Colon (tissue), 2 donors: Measurements from ENCODE around the gene NPR2.

Source experiments
- FAIRE-seq: peaks from 2 replicates; lab custom pipeline; 2012; peaks lifted over from hg19 to GRCh38; lab: Jason Lieb, UNC
- donor health status: control.
- donor health status: control.

Gene NPR2

GRCh38 chr9:35832814-35833213 is 41.4 kb downstream of the NPR2 start:
- FAIRE-seq, result no peak

- no peak for FAIRE-seq
These were observed 43.1 kb downstream of the NPR2 start for GRCh38 chr9:35834260-35835215.

DNA sequence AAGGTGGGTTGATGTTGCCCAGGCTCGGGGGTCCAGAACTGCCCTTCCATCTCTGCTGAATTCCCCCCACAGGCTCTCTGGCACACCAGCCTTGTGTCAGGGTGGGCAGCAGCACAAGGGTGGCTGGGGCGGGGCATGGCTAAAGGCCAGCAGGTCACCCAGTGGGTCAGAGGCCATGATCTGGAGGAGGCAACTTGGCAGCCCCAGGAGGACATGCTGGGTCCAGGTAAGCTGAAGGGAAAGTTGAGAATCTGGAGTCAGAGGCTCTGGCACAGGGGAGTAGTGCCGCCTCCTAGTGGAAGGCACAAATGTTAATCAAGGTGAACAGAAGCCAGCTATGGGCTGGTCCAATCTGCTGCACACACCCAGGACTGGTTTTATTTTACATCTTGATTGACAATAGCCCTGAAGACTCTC is 43.8 kb downstream of the NPR2 start:
- FAIRE-seq, result no peak

GRCh38 chr9:35835766-35836165 is 44.4 kb downstream of the NPR2 start:
- FAIRE-seq, result no peak

GRCh38 chr9:35836595-35836994 is 45.2 kb downstream of the NPR2 start:
- FAIRE-seq, result no peak

GRCh38 chr9:35839926-35840325 is 48.5 kb downstream of the NPR2 start:
- FAIRE-seq, result no peak

DNA sequence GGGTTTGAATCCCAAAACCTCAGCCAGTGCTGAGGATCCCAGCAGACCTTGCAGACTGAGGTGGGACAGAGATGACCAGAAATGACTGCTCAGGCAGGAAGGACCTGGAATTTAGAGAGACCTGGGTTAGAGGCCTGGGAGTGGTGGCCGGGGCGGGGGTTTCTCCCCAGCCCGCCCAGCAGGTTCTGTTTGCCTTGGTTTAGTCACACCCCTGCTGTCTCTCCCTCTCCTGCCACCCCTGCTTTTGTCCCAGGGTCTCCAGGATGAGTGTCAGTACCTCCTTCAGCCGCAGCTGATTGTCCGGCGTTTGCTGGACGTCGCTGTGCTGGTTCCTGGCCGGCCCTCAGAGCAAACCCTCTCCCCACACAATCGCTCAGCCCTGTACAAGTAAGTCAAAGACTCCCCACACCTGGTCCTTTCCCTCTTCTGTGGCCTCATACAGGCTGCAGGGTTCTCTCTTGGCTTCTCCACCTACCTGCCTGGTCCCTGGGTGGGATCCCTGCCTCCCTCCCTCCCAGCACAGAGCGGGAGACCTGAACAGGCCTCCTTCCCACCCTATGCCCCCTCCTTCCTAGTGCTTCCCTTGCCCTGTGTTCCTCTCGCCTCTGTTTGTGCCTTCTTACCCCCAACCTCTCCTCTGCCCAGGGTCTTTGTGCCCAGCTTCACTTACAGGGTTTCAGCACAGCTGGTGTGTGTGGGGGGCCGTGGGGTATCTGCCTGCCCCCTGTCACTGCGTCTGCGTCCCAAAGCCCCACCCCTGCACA is 49.7 kb downstream of the NPR2 start:
- FAIRE-seq, result no peak

DNA sequence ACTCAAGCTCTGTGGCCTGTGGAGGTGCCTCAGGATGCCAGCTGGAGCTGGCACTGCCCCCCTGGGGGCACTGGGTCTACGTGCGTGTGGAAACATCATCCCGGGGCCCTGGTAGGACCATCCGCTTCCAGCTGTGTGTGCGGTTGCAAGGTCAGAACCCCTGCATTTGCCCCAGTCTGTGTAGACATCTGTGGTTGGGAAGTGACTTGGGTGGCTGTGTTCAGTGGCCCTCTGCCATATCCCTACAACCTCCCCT is 50.2 kb downstream of the NPR2 start:
- FAIRE-seq, result no peak

- FAIRE-seq, result no peak
These were observed 50.8 kb downstream of the NPR2 start for GRCh38 chr9:35842020-35842745.

DNA sequence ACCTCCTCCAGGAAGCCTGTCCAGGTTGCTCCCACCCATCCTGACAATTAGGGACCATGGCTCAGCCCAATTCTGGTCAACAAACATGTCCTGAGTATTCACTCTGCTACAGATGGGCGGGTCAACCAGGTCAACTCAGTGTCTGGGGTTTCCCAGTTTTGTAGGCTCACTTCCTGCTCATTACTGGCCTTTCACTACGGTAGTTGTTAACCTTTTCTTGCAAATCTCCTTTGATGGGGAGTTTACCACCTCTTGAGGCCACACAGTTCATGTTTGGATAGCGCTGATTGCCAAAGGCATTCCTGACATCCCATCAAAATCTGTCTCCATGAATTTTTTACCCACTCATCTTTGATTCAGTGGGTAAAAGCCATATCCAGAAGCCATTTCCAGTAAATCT is 51.4 kb downstream of the NPR2 start:
- FAIRE-seq, result no peak

- FAIRE-seq, result no peak
These were observed 53.4 kb downstream of the NPR2 start for GRCh38 chr9:35844628-35845270.

- no peak for FAIRE-seq
These were observed 54.7 kb downstream of the NPR2 start for GRCh38 chr9:35845824-35846771.

DNA sequence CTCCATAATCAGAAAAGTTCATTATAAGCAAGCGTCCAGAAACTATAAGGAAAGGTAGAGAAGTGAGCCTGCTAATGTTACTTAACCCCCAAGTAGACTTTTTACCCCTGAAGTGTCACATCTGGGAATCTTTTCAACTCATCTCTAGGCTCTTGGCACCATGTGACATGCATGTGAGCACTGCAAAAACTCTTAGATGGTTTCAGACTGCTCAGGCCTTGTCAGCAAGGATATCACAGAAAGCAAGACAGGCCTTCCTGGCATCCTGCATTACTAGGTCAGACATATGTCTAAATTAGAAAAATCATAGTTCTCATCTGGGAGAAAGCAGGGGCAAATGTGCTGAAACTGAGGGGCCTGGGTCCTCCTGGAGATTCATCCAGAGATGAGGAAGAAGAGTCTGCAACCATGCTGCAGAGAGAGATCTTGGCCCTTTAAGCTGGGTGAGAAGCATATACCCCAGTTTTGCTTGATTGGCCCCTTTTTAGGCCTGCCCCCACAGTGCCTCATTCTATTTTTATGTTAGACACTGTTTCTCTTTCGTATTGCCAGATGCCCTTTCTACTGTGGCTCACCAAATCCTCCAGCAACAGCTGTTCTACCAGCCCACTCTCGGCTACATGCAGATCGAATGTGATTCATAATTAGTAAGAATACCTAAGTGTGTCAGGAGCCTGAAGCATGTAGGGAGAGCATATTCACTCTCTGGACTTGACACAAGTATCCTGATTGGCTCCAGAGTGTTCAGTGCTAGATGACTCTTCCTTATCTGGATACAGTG is 56.6 kb downstream of the NPR2 start:
- no peak for FAIRE-seq

- no peak for FAIRE-seq
These were observed 61.0 kb downstream of the NPR2 start for GRCh38 chr9:35852267-35852815.

DNA sequence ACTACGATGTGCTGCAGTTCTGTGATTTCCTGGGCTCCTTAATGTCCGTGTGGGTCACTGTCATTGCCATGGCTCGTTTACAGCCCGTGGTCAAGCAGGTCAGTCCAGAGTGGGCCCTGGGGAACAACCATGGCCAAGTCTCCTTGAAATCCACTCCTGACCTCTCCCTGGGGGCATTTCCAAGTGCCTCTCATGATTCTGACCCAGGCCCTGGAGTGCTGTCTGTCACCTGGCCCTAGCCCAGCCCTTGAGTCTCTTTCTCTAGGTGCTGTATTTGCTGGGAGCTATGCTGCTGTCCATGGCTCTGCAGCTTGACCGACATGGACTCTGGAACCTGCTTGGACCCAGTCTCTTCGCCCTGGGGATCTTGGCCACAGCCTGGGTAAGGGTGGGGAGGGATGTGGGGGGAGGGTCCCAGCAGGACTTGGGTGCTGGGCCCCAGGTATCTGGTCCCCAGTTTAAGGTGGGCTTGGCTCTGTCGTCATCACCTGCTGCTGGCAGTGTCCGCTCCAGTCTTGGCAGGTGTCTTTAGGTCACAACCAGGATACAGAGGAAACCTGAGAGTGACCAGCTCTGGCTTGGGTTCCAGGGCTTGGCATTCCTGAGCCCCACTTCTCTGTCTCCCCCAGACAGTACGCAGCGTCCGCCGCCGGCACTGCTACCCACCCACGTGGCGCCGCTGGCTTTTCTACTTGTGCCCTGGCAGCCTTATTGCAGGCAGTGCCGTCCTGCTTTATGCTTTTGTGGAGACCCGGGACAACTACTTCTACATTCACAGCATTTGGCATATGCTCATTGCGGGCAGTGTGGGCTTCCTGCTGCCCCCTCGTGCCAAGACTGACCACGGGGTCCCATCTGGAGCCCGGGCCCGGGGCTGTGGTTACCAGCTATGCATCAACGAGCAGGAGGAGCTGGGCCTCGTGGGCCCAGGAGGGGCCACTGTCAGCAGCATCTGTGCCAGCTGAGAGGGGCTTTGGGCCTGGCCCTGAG is 61.8 kb downstream of the NPR2 start:
- no peak for FAIRE-seq

DNA sequence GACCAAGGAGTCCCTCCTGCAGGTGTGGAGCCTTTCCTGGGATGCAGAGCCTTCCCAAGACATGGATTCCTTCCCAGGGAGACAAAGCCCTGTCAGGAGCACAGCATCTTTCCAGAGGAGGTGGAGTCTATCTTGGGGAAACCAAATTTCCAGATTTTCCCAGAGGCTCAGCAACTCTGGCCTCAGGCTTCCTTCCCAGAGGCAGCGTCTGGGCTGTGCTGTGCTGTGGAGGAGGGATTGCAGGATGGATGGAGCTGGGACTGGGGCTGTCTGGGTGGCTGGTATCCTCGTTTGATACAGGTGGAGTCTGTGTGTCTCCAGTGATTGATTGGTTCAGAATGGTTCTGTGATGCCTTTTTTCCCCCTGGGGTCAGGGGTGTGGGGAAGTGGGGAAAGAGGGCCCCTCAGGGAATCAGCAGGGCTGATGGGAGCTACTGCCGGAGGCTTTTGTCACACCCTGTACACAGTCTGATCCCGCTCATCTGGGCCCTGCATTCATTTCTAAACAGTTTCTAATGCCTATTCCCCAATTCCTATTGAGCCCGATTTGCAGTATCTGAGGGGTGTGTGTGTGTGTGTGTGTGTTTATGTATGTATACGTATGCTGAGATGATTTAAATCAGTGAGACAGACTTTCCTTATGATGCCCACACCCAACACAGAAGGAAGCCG is 62.8 kb downstream of the NPR2 start:
- FAIRE-seq, result no peak

DNA sequence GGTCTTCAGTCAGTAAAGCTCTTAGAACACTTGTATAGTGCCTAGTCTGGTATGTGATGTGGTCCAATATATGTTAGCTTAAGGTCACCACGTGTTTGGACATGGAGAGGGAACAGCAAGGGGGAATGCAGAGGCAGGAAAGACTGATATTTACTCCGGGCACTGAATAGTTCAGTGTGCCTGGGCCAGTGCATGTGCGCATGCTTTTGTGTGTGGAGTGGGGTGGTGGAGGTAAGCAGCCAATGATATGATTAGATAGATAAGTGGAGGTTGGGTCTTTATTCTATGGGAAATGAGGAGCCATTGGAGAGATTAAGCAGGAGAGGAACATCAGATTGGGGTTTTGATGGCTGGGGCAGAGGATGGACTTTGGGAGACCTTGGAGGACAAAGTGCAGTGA is 64.8 kb downstream of the NPR2 start:
- FAIRE-seq, result no peak

DNA sequence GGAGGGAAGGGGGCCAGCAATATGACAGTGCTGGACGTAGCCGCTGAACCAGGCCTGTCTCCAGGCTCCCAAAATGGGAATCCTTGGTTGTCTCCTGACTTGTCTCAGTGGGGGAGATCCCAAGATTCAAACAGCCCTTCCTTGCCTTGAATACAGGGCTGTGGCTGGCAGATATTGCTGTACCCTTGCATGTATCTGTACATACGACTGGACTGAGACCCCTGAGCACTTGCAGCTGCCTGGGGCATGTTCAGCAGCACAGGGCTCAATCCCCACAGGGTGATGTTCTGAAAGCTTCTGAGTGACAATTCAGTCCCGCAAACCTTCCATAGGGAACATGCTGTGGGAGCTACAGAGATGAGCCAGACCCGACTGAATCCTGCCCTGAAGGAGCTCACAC is 65.5 kb downstream of the NPR2 start:
- FAIRE-seq, result no peak
